LNCaP clone FGC (cell line): Measurements from ENCODE around the gene CBL.
A peak's percentile ranks its signal among the peaks of the same experiment; 100 is the strongest.

ENCODE experiments used
- DNase-seq: peaks from one replicate; pipeline ENCODE4 v3.0.0-alpha.2; 2011; ENCODE audit warnings: low read depth
- H3K4me3 ChIP-seq: 2 replicates; pipeline ENCODE4 v1.5.1; 2011; ENCODE audit warnings: mild to moderate bottlenecking, low read depth, low read length, control low read depth
- CTCF ChIP-seq: IDR thresholded peaks from 2 replicates; pipeline ENCODE4 v1.5.1; 2012; ENCODE audit warnings: mild to moderate bottlenecking; ENCODE audit not compliant: control insufficient read depth, insufficient read depth; ENCODE audit errors: extremely low read depth

The CBL gene

GRCh38 chr11:119299416-119299815, 93.3 kb downstream of the CBL start:
- no peak for TF ChIP-seq CTCF
- no peak overlapping the region for H3K4me3 ChIP-seq
- no peak for DNase-seq

- DNase-seq: no peak
- no peak for TF ChIP-seq CTCF
Observed at GRCh38 chr11:119300198-119300964, 94.2 kb downstream of the CBL start.

GRCh38 chr11:119303227-119303718, 97.1 kb downstream of the CBL start:
- no peak for DNase-seq
- H3K4me3 ChIP-seq: no peak overlapping the region
- no peak for TF ChIP-seq CTCF

More at GRCh38 chr11:119300198-119300964, 94.2 kb downstream of the CBL start:
- no peak overlapping the region for H3K4me3 ChIP-seq

GRCh38 chr11:119305556-119306372, 99.6 kb downstream of the CBL start:
- no peak for TF ChIP-seq CTCF
- DNase-seq: no peak
- H3K4me3 ChIP-seq: no peak overlapping the region

- no peak overlapping the region for H3K4me3 ChIP-seq
- DNase-seq: no peak
- TF ChIP-seq CTCF: no peak
Observed at GRCh38 chr11:119306373-119306890, 100.3 kb downstream of the CBL start.

- DNase-seq: no peak
- TF ChIP-seq CTCF: peak; percentile 35
- H3K4me3 ChIP-seq: no peak overlapping the region
Observed at GRCh38 chr11:119307219-119307618, 101.1 kb downstream of the CBL start.
